HUDEP-2 (cell line): ENCODE results near the gene MRAS.
"Not testable (repeated sequence)": the region's sequence is repeated elsewhere in the genome, so short reads cannot be mapped to it uniquely, and the experiment has no call there.

Experiments used
- DNase-seq, 76 experiments: peaks; one replicate each; lab custom pipeline; 2025; ENCODE audit not compliant: unreplicated experiment in 76 of 76; lab: John Stamatoyannopoulos, UW

Gene MRAS

GRCh38 chr3:138441742-138442141 lies 93.4 kb downstream of the MRAS start:
- no peak for DNase-seq

- peak in 5 of 76 experiments; percentile 6 to 31 (median 23) for DNase-seq
Observed at GRCh38 chr3:138442433-138442832, 94.1 kb downstream of the MRAS start.

- no peak for DNase-seq
Observed at GRCh38 chr3:138443091-138443490, 94.7 kb downstream of the MRAS start.

- DNase-seq, result no peak
Observed at GRCh38 chr3:138443521-138444503, 95.4 kb downstream of the MRAS start.

- DNase-seq, result no peak
Observed at GRCh38 chr3:138445236-138445635, 96.9 kb downstream of the MRAS start.

- no peak for DNase-seq
Observed at GRCh38 chr3:138445654-138446053, 97.3 kb downstream of the MRAS start.

GRCh38 chr3:138448631-138449030 lies 100.3 kb downstream of the MRAS start:
- DNase-seq, result no peak

GRCh38 chr3:138449490-138449889 lies 101.1 kb downstream of the MRAS start:
- DNase-seq, result no peak

- no peak for DNase-seq
Observed at GRCh38 chr3:138450181-138450580, 101.8 kb downstream of the MRAS start.

- no peak for DNase-seq
Observed at GRCh38 chr3:138450704-138451424, 102.5 kb downstream of the MRAS start.

- DNase-seq, result no peak
Observed at GRCh38 chr3:138451595-138452162, 103.3 kb downstream of the MRAS start.

- DNase-seq, result no peak
Observed at GRCh38 chr3:138452436-138452835, 104.1 kb downstream of the MRAS start.

- DNase-seq, result not testable (repeated sequence)
Observed at GRCh38 chr3:138453940-138454339, 105.6 kb downstream of the MRAS start.
